Left colon (tissue), 2 donors: ENCODE measurements around the gene RAB4A. TPM values are rescaled to one million over a fixed set of nuclear protein-coding genes. Genes with fewer than 3 reads are reported as not detected.
A peak's percentile ranks its signal among the peaks of the same experiment; 100 is the strongest.

Source experiments
- ATAC-seq: fragments of 200-7000 bp; cut with Tn5 transposase; one replicate; pipeline ENCODE4 v1.9.1; 2020; ENCODE audit warnings: mild to moderate bottlenecking, moderate library complexity
- DNase-seq, 2 donors: peaks; one replicate each; pipeline ENCODE4 v3.0.0-alpha.2; 2020
- intact Hi-C, 2 donors: fragments of 100-400 bp; cut with DNase I in 1 of 2; cut with micrococcal nuclease in 1 of 2; formaldehyde crosslinking; loops; one replicate each; pipeline versions ENCODE4 v1.11.2 to v1.14.0; 2022; cut with DNase I, micrococcal nuclease
- total RNA-seq, 2 donors: library from RNA; stranded (reverse); fragmentation: NEBNext Ultra II Directional; extraction: Animal tissue kit (Norgen Biotek cat#: 25700); gene quantifications; one replicate each; pipeline ENCODE4 v1.2.1, GENCODE V29; 2021
- donor health status: DM: no; HTN: no; CAD: no.
- donor health status: DM: yes; HTN: yes; CAD: no.

The RAB4A gene
- total RNA-seq, 2 donors from 2014 or later, result 91.1 to 95.7 TPM

DNA sequence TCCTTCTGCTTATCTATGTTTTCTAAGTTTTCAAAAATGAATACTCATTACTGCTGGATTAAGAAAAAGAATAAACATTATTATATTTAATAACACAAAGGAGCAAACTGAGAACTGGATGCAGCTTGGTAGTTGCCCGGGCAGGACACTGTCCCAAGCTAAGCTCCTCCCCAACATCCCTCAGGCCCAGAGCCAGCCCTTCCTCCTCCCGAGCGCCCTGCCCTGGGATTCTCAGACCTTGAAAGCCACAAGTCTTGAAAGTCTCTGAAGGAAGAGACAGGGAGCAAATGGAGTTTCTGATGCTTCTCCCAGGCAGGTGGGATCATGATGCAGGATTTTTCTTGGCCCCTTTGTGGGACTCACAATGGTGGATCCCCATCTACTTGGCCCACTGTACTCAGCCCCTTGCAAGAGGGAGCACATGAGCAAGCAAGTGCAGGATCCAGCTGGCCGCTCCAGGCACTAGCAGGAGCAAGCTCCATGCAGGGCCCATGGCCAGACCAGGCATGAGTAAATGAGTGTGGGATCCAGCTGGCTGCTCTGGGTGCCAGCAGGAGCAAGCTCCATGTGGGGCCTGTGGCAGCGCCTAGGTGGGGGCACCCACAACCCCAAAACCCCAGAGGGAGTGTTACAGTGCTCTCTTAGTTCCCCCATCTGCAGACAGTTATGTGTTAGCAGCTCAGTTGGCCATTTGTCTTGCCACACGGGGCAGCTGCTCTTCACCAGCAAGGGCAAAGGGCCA, 32.1 kb upstream of the RAB4A start:
- no peak for ATAC-seq
- DNase-seq, result no peak
- intact Hi-C loops, result loop anchor here in 1 of 2 donors (10.0 kb wide), 1 partner anchor 564 kb away; no protein-coding TSS in a partner anchor

DNA sequence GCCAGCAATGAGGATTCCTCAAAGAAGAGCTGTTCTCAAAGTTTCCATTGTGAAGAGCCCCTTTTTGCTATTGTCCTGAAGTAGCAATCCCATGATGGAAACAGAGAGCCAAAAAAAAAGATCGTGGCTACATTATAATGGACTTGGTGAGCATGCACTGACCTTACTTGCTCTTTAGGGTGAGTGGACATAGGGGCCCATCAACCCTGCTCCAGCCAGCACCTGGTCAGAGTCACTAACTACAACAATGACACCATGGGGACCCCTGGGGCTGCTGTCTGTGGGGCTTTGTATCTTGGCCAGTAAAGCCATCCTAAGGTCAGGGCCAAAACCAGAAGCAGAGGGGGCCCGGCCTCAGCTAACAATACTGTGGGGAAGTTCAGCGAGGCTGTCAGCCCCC, 30.4 kb upstream of the RAB4A start:
- DNase-seq (no peak), ATAC-seq (no peak)
- intact Hi-C loops, result no loop called here

DNA sequence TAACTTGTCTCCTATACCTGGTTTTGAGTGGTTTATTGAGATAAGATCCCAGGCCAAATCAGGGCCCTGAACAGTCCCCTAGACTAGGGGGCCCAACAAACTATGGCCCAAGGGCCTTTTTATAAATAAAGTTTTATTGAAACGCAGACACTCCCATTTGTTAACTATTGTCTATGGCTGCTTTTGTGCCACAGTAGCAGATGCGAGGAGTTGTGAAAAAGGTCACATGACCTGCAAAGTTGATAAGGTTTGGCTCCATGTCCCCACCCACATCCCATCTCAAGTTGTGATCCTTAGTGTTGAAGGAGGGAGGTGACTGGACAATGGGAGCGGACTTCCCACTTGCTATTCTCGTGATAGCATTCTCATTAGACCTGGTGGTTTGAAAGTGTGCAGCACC, 29.5 kb upstream of the RAB4A start:
- ATAC-seq, result no peak
- no peak for DNase-seq
- intact Hi-C loops, result no loop called here

DNA sequence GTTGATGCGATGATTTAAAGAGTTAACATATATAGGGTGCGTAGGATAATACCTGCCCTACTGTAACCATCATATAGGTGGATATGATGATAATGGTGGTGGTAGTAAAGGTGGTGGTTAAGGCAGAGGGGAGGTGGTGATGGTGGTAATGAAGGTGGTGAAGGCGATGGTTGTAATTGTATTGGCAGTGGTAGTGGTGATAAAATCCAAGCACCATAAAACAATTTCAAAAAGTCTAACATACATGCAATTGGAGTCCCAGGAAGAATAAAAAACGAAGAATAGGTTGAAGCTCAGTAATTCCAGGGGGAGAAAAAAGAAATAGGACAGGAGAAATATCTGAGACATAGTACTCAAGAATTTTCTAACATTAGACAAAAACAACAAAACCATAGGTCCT, 27.3 kb upstream of the RAB4A start:
- no peak for ATAC-seq
- no peak for DNase-seq
- intact Hi-C loops, result no loop called here

DNA sequence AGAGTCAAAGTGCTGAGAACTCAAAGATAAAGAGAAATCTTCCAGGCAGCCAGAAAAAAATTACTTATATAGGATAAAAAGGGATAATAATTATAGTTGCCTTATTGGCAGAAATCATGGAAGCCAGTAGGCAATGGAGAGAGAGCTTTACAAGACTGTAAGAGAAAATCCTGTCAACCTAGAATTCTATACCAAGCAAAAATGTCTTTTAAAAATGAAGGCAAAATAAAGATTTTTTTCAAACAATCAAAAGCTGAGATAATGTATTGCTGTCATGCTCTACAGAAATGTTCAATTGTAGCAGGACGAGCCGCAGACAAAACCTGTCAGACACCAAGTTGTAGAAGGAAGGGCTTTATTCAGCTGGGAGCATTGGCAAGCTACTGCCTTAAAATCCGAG, 26.8 kb upstream of the RAB4A start:
- DNase-seq (no peak), ATAC-seq (no peak)
- intact Hi-C loops, result no loop called here

DNA sequence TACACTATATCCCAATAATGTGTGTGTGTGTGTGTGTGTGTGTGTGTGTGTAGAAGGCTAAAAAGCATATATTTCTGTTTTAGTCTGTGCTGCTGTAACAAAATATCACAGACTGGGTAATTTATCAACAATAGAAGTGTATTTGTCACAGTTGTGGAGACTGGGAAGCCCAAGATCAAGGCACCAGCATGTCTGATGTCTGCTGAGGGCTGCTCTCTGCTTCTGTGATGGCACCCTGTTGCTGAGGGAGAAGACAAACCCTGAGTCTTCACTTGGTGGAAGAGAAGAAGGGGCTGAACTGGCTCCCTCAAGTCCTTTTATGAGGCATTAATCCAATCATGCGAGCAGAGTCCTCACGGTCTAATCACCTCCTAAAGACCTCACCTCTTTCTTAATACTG, 23.0 kb upstream of the RAB4A start:
- ATAC-seq, result no peak
- intact Hi-C loops, result no loop called here
- no peak for DNase-seq

DNA sequence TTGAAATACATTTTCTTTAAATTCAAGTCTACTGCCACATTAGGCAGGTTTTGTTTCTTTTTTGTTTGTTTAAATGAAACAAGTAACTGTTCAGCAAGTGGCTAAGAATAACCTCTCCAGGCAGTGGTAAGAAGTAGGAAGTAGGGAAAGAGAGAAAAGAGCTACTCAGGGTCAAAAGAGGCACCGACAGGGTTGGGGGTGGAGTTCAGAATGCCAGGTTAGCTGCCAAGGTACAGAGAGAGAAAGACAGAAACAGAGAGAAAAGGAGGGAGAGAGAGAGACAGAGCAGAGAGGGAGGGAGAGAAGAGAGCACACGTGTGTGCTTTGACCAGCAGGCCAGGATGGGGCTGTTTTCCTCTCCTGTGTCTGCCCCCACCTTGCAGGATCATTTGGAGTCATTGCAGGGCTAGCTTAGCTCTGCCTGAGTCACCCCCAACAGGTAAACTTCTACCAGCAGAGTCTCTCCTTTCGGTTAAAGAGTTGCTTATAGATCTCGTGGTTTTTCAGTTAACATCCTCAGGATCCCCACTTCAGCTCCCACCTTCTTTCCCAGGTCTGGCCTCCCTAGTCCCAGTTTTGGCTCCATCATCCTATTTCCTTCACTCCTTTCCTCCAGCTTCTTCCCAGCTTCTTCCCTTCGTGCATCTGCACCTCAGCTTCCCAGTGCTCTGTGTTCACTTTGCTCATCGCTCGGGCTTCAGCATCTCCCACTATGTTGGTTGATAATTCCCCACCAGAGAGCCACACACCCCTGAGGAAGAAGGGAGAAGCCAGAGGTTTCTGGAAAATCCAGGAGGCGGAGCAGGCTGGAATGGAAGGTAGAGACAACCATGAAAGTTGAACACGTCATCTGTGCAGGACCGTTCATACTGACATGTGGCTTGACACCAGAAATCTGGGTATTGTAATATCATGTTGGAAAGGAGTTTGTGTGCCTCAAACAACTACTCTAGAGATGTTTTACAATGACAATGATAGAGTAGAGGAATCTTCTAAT, 21.8 kb upstream of the RAB4A start:
- ATAC-seq, result no peak
- intact Hi-C loops, result no loop called here
- no peak for DNase-seq

DNA sequence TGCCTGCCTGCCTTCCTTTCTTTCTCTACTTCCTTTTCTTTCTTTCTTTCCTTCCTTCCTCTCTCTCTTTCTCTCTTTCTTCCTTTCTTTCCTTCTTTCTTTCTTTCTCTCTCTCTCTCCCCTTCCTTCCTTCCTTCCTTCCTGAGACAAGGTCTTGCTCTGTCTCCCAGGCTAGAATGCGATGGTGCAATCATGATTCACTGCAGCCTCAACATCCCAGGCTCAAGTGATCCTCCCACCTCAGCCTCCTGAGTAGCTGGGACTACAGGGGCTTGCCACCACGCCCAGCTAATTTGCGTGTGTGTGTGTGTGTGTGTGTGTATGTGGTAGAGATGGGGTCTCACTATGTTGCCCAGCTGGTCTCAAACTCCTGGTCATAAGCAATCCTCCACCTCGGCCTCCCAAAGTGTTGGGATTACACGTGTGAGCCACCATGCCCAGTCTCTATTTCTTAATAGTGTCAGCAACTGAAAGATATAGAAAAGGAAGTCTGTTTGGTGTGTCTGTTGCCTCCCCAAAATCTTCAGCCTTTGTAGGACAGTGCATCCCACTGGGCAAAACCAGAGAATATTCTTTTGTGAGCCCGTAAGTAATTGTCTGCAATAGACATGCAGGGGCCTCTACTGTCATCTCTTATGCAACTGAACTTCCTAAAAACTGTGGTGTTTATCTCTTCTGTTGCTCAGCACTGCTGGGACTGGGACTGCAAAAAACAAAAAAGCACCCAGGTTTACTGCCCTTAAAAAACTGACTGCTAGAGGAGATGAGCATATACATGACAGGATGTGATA, 20.9 kb upstream of the RAB4A start:
- no peak for DNase-seq
- no peak for ATAC-seq
- intact Hi-C loops, result loop anchor here in 1 of 2 donors (10.0 kb wide), 1 partner anchor 235 kb away; no protein-coding TSS in a partner anchor

DNA sequence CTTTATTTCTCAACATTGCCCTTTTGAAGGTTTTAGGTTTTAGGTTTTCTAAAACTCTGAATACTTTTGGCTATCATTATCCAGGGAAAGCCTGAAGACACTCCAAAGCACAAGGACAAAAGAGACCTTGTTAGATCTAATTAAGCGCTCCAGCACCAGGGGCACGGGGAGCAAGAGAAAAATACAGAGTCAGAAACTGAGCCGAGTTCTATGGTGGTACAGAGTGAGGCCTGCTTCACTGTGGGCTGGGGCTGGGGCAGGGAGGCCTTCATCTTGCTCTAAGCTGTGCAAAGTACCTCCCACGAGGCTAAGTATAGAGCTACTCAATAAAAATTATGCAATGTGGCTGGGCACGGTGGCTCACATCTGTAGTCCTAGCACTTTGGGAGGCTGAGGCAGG, 19.7 kb upstream of the RAB4A start:
- DNase-seq (no peak), ATAC-seq (no peak)
- intact Hi-C loops, result loop anchor here in 1 of 2 donors (10.0 kb wide), 1 partner anchor 234 kb away; no protein-coding TSS in a partner anchor

DNA sequence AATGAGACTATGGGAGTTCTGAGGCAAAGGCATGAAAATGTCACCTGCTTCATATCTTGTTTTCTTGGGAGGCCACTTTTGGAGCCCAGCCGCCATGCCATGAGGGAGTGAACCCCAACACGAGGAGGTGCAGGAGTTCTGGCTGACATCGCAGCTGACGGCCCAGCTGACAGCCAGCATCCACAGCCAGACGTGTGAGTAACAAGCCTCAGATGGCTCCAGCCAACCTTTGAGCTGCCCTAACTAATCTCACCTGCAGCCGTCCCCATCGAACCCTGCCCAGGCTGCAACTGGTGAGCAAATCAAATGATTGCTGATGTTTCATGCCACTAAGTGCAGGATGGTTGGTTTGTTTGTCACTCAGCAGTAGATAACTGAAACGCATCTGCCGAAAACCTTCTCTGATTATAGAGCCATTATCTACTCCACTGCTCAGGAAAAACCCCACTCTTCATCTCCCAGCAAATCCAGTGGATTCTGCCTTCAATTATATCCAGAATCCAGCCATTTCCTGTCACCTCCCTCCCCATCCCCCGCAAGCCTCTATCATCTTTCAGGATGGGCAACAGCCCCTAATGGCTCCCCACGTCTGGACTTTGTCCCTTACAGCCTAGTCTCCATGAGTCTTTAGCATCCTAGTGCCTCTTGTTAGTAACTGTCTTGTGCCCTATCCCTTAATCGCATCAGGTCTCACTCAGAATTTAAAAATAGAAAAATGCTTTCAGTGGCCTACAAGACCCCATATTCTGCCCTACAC, 18.5 kb upstream of the RAB4A start:
- ATAC-seq (no peak), DNase-seq (no peak)
- intact Hi-C loops, result loop anchor here in 1 of 2 donors (10.0 kb wide), 1 partner anchor 232 kb away; no protein-coding TSS in a partner anchor

DNA sequence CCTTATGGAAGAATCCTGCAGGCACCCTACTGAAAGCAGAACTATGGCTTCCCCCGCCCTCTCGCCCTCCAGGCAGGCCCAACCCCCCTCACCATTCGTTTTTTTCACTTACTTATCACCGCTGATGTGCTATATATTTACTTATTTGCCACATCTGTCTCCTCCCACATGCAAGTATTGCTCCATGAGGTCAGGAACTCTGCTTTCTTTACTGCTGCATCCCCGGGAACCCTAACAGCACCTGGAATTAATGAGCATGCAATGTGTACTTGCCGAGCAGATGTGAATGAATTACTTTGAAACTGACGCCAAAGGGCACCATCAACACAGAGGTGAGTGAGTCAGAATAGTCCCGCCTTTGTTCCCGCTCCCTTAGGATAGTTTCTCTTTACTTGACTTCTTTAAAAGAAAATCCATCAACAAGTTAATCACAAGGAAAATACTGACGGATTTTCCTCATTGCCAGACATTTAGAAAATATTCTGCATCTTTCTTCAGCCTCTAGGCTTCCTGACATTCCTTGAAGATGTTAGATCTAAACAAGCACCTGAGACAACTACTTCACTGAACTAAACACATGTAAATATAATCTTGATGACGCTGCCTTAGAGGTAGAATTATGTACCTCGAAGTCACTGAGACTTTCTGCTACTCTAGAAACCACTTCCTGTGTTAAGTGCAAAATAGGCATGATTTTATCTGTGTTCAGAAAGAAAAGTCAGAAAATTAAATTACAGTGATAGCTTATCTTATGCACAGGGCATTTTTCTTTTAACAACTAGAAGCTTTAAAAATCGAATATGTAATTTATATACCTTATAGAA, 17.5 kb upstream of the RAB4A start:
- ATAC-seq (peak; percentile 76), DNase-seq (no peak)
- intact Hi-C loops, result loop anchor here in 1 of 2 donors (10.0 kb wide), 1 partner anchor 231 kb away; no protein-coding TSS in a partner anchor

DNA sequence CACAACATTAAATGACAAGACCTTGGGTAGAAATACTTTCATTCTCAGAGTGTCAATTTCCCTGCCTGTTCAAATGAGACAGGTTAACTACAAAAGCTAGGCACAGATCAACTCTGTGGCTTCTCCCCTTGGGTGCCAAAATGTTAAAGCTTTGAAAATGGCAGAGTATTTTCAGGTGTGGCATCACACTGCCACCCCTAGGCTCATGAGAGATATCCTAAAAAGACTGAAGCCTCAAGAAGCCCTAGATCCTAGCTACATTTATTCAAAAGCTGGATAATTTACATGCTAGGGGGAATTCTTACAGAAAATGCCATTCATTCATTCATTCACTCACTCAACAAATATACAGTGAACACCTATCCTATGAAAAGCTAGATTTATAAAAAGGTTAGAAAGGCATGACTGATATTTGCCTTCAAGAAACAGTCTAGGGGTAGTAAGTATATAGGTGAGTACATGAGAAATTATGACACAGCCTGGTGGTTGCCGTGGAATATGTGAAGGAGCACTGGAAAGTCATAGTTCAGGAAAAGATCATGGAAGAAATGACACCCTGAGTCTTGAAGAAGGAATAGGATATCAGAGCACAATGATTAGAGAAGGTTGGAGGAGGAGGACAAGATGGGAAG, 15.9 kb upstream of the RAB4A start:
- intact Hi-C loops, result loop anchor here (5.0 to 10.0 kb wide), 2 partner anchors 227 to 230 kb away; no protein-coding TSS in a partner anchor
- DNase-seq (no peak), ATAC-seq (peak; percentile 42)

DNA sequence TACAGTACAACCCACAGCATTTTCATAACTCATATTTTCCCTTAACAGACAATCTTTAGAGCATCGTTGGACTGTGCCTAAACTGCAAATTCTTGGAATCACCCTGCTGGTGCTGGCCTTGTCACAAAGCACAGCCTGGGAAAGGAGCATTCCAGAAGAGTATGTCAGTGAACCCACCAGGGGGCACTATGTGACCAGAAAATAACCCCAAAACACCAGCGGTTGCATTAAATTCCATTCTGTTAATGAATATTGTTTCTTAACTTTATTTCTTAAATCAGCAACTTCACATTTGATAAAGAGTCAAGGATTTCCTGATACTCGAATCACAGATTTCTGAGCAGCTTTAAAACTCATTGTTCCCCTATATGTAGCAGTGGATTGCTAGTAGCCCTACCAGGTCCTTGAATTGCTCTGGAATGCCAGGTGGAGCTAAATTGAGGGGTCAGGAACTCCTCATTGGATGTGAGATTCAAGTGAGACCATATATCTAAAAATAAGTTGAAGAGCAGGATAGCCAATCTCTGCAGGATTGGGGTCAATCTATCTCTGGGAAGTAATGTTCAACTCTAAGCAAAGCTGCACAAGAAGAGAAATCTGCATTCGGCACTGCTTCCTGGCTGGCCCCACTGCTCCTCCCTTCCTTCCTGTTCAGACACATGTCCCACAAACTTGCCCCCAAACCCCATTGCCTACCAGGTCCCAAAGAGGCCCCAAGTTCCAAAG, 12.7 kb upstream of the RAB4A start:
- intact Hi-C loops, result loop anchor here (5.0 to 10.0 kb wide), 2 partner anchors 224 to 227 kb away; no protein-coding TSS in a partner anchor
- DNase-seq (peak in 1 of 2 donors; percentile 69), ATAC-seq (peak; percentile 81)

DNA sequence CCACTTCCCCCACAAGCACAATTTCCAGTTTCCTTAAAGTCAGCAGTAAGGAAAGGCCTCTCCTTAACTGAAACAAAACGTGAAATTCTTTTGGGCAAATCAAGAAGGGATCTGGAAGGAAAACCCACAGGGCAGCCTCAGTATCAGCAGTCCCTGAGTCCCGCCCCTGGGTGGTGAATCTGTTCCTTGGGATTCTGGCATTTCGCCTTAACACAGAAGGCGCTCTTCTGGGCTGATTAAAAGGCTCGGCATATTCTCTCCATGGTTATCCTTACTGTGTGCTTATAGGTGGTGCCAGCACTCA, 12.2 kb upstream of the RAB4A start:
- DNase-seq (no peak), ATAC-seq (peak; percentile 31)
- intact Hi-C loops, result loop anchor here (5.0 to 10.0 kb wide), 2 partner anchors 224 to 226 kb away; no protein-coding TSS in a partner anchor

DNA sequence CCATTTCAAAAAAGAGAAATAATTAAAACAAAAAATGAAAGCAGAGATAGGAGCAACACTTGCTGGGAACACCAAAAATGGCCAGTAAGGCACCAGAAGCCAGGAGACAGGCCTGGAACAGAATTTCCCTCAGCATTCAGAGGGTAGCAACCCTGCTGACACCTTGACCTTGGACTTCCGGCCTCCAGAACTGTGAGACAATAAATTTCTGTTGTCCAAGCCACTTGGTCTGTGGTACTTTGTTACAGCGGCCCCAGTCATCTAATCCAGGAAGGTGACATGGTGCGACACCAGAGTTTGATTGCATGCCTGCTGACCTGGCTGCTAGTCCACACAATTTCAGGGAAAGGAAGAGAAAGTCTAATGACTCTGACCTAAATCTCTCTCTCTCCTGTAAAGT, 10.6 kb upstream of the RAB4A start:
- intact Hi-C loops, result no loop called here
- DNase-seq, result no peak
- no peak for ATAC-seq

DNA sequence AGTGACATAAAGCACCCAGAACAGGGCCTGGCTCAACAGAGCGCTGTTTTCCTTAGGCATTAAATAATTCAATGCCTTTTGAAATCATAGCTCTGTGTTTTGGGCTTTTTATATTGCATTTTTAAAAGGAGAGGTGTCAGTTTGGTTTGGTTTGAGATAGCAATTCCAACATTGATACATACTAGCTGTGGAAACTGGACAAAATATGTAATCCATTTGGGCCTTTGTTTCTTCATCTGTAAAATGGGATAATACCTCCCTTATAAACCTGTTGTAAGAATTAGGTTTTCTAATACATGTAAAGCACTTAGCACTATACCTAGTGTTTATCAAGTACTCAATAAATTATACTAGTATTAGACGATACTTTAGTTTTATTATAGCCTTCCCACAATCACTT, 8.7 kb upstream of the RAB4A start:
- intact Hi-C loops, result no loop called here
- DNase-seq (no peak), ATAC-seq (no peak)
